Gastroesophageal sphincter (tissue), 3 donors: ENCODE results near the gene PSME1.

ENCODE experiments used
- EP300 ChIP-seq: sonication (generic); formaldehyde crosslinking; IDR thresholded peaks from one replicate; pipeline ENCODE4 v1.6.1; 2017; ENCODE audit warnings: antibody characterized with exemption, mild to moderate bottlenecking
- POLR2A ChIP-seq, 2 donors: fragments of 450-650 bp; IDR thresholded peaks; one replicate each; pipeline ENCODE4 v1.6.1; 2017; ENCODE audit warnings: antibody characterized with exemption in 2 of 2, mild to moderate bottlenecking in 2 of 2, moderate library complexity in 1 of 2
- POLR2AphosphoS5 ChIP-seq: sonication (generic); formaldehyde crosslinking; IDR thresholded peaks from one replicate; pipeline ENCODE4 v1.6.1; 2017; ENCODE audit warnings: antibody characterized with exemption
- TF ChIP-seq, protein P1 (sequence below), 4 experiments: fragments of 200-600 bp in 2 of 4; fragments of 450-650 bp in 2 of 4; sonication (generic) in 1 of 4; IDR thresholded peaks; one replicate each; pipeline ENCODE4 v1.5.1; 2017 to 2019; ENCODE audit warnings: antibody characterized with exemption in 4 of 4, mild to moderate bottlenecking in 2 of 4, moderate library complexity in 2 of 4

- no peak for TF ChIP-seq POLR2AphosphoS5
- TF ChIP-seq, protein P1, sequence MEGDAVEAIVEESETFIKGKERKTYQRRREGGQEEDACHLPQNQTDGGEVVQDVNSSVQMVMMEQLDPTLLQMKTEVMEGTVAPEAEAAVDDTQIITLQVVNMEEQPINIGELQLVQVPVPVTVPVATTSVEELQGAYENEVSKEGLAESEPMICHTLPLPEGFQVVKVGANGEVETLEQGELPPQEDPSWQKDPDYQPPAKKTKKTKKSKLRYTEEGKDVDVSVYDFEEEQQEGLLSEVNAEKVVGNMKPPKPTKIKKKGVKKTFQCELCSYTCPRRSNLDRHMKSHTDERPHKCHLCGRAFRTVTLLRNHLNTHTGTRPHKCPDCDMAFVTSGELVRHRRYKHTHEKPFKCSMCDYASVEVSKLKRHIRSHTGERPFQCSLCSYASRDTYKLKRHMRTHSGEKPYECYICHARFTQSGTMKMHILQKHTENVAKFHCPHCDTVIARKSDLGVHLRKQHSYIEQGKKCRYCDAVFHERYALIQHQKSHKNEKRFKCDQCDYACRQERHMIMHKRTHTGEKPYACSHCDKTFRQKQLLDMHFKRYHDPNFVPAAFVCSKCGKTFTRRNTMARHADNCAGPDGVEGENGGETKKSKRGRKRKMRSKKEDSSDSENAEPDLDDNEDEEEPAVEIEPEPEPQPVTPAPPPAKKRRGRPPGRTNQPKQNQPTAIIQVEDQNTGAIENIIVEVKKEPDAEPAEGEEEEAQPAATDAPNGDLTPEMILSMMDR (IDR thresholded peaks at IDR 0.05): no peak
- TF ChIP-seq POLR2A (IDR thresholded peaks at IDR 0.05): no peak
- no peak for TF ChIP-seq EP300
Observed at GRCh38 chr14:24145219-24145618, 9.2 kb downstream of the PSME1 start.
